Measurements from ENCODE around the gene AHI1.

- no peak for TF ChIP-seq CTCF (IDR thresholded peaks at IDR 0.05; ENCODE audit: low read depth, low read length)
- TF ChIP-seq POLR2A (IDR thresholded peaks at IDR 0.05; ENCODE audit: extremely low read depth, insufficient read length), result no peak
- TF ChIP-seq MAX (IDR thresholded peaks at IDR 0.05; ENCODE audit: low read depth, low read length), result no peak
- no peak for TF ChIP-seq MYC (IDR thresholded peaks at IDR 0.05; ENCODE audit: low read depth, low read length)
Observed at GRCh38 chr6:135344526-135344925, 153.0 kb downstream of the AHI1 start.
